Measurements from ENCODE around the gene HOMER1. TPM values are rescaled to one million over a fixed set of nuclear protein-coding genes. Genes with fewer than 3 reads are reported as not detected.
A peak's percentile ranks its signal among the peaks of the same experiment; 100 is the strongest.

HOMER1 gene
- total and polyA plus RNA-seq, 9 of the 15 experiments (the other 6 are each of a cell fraction or from before 2014, with no cell fraction given): 6.3 to 39.9 (median 9.9) TPM

GRCh38 chr5:79333852-79334557, 179.9 kb downstream of the HOMER1 start:
- ATAC-seq (peak; percentile 82), DNase-seq (ENCODE audit: extremely low read depth in 1 of 4, low spot score in 3 of 4) (no peak), FAIRE-seq (no peak)
- Histone ChIP-seq H3K9me1 (ENCODE audit: control insufficient read depth, insufficient read depth, low read length) (no peaks in the 10 kb centered on the region), H3K4me3 (no peak overlapping the region), H3K79me2 (ENCODE audit: control insufficient read depth, insufficient read depth, low read length) (no peaks in the 10 kb centered on the region), H3K9ac (ENCODE audit: insufficient read depth in 1 of 2, low read depth in 2 of 2, low read length in 2 of 2) (no peak overlapping the region; a peak in 1 of 4 replicates), H3K9me3 (replicated peaks; ENCODE audit: control insufficient read depth, insufficient read depth, low read depth, low read length) (no peaks in the 10 kb centered on the region), H3K36me3 (ENCODE audit: control insufficient read depth, insufficient read depth, low read length) (no peaks in the 10 kb centered on the region), H4K20me1 (replicated peaks; ENCODE audit: control insufficient read depth, insufficient read depth, low read length) (no peaks in the 10 kb centered on the region), H3K27ac (ENCODE audit: extremely low read depth, low read depth, low read length) (no peak overlapping the region), H3K4me1 (replicated peaks in 1 of 2; ENCODE audit: control insufficient read depth in 2 of 2, insufficient read depth in 2 of 2, low read length in 2 of 2) (no peaks in the 10 kb centered on the region; a peak in 1 of 5 replicates), H3K27me3 (ENCODE audit: control insufficient read depth in 2 of 2, insufficient read depth in 2 of 2, low read length in 2 of 2) (peaks cover 3 to 4% of the 10 kb centered on the region in 2 experiments; a peak in 1 of 5 replicates), H2AFZ (ENCODE audit: low read depth, low read length) (0 out of 2 replicates have a peak overlapping the region, but pooled peaks have one; percentile 14), H3K4me2 (ENCODE audit: insufficient read depth, low read length) (no peak overlapping the region)
- POLR2A ChIA-PET: no interaction called here
- WGBS (ENCODE audit: insufficient coverage, low coverage, missing lambda C conversion rate): 31% methylated on average over 9 of the region's 10 CpGs
- in situ Hi-C loops (cut with MboI): no loop called here
- TF ChIP-seq CTCF (IDR thresholded peaks at IDR 0.05 in 2 of 3, conservative IDR thresholded peaks at IDR 0.05 in 1 of 3; ENCODE audit: insufficient read depth in 2 of 3, low read depth in 1 of 3, low read length in 3 of 3): peak; percentile 24 to 39 (median 38); a peak in 3 of 6 replicates
- TF ChIP-seq RCOR1 (IDR thresholded peaks at IDR 0.05; ENCODE audit: borderline replicate concordance in 1 of 2, low read depth in 2 of 2, low read length in 2 of 2): no peak
- peak; percentile 67; the same call in 1 of the 2 replicates for TF ChIP-seq ZBTB7A (IDR thresholded peaks at IDR 0.05; ENCODE audit: borderline replicate concordance, control insufficient read depth, low read depth, low read length)
- TF ChIP-seq TFE3 (CRISPR knock-in tag; IDR thresholded peaks at IDR 0.05): no peak
- peak in 1 of 2 experiments; percentile 32; a peak in 2 of 4 replicates for TF ChIP-seq RAD21 (CRISPR knock-in tag; conservative IDR thresholded peaks at IDR 0.05 in 1 of 2, IDR thresholded peaks at IDR 0.05 in 1 of 2)
- no TSS peak for BruUV-seq (replicated peaks)
- intact Hi-C loops (cut with micrococcal nuclease): no loop called here
- CTCF ChIA-PET (ENCODE audit: low intra/inter-chr PET ratio): no interaction called here
